Trophoblast cell (in vitro differentiated cells and primary cell): ENCODE data around the gene MACROD2.
A peak's percentile ranks its signal among the peaks of the same experiment; 100 is the strongest.

Experiments
- DNase-seq, 2 donors: peaks; one replicate each; pipeline ENCODE4 v3.0.0-alpha.2; 2016
- H2AFZ ChIP-seq: 2 replicates; pipeline ENCODE4 v1.6.1; 2013; ENCODE audit warnings: low read length, moderate library complexity, mild to moderate bottlenecking; ENCODE audit not compliant: insufficient read depth, poor library complexity
- H2AK5ac ChIP-seq: 2 replicates; pipeline ENCODE4 v1.6.1; 2013; ENCODE audit warnings: mild to moderate bottlenecking, low read length
- H2BK120ac ChIP-seq: 2 replicates; pipeline ENCODE4 v1.6.1; 2013; ENCODE audit warnings: low read length, mild to moderate bottlenecking, moderate library complexity; ENCODE audit not compliant: insufficient read depth, poor library complexity
- H2BK12ac ChIP-seq: 2 replicates; pipeline ENCODE4 v1.6.1; 2013; ENCODE audit warnings: mild to moderate bottlenecking, low read length, moderate library complexity
- H2BK5ac ChIP-seq: 2 replicates; pipeline ENCODE4 v1.6.1; 2013; ENCODE audit warnings: low read length, low read depth, moderate library complexity, mild to moderate bottlenecking; ENCODE audit not compliant: poor library complexity
- H3K14ac ChIP-seq: 2 replicates; pipeline ENCODE4 v1.6.1; 2013; ENCODE audit warnings: mild to moderate bottlenecking, low read length
- H3K18ac ChIP-seq: 2 replicates; pipeline ENCODE4 v1.6.1; 2013; ENCODE audit warnings: mild to moderate bottlenecking, low read length
- H3K23ac ChIP-seq: 2 replicates; pipeline ENCODE4 v1.6.1; 2013; ENCODE audit warnings: low read length
- H3K27ac ChIP-seq: 2 replicates; pipeline ENCODE4 v1.5.1; 2013; ENCODE audit warnings: low read depth, mild to moderate bottlenecking, inconsistent platforms, low read length, moderate library complexity
- H3K27me3 ChIP-seq: 2 replicates; pipeline ENCODE4 v1.6.1; 2013; ENCODE audit warnings: inconsistent platforms, mild to moderate bottlenecking, low read length, moderate library complexity; ENCODE audit not compliant: insufficient read depth
- H3K36me3 ChIP-seq, 2 experiments: 1 replicate in 1 of 2; 2 replicates in 1 of 2; pipeline ENCODE4 v1.6.1; 2013; ENCODE audit warnings: low read length in 2 of 2, mild to moderate bottlenecking in 2 of 2, moderate library complexity in 1 of 2; ENCODE audit not compliant: insufficient read depth in 2 of 2, control insufficient read depth in 1 of 2
- H3K4ac ChIP-seq: 2 replicates; pipeline ENCODE4 v1.6.1; 2013; ENCODE audit warnings: low read depth, mild to moderate bottlenecking, low read length, moderate library complexity
- H3K4me1 ChIP-seq, 2 experiments: 1 replicate in 1 of 2; 2 replicates in 1 of 2; pipeline ENCODE4 v1.6.1; 2013; ENCODE audit warnings: low read length in 2 of 2, mild to moderate bottlenecking in 2 of 2, moderate library complexity in 1 of 2; ENCODE audit not compliant: insufficient read depth in 2 of 2, control insufficient read depth in 1 of 2
- H3K4me2 ChIP-seq: 2 replicates; pipeline ENCODE4 v1.6.1; 2013; ENCODE audit warnings: inconsistent platforms, mild to moderate bottlenecking, low read length, moderate library complexity
- H3K4me3 ChIP-seq: 2 replicates; pipeline ENCODE4 v1.5.1; 2013; ENCODE audit warnings: mild to moderate bottlenecking, low read depth, low read length, inconsistent platforms
- H3K79me1 ChIP-seq: one replicate; pipeline ENCODE4 v1.6.1; 2013; ENCODE audit warnings: low read length
- H3K79me2 ChIP-seq: 2 replicates; pipeline ENCODE4 v1.6.1; 2013; ENCODE audit warnings: low read length, mild to moderate bottlenecking; ENCODE audit not compliant: control insufficient read depth, insufficient read depth, poor library complexity
- H3K9ac ChIP-seq: 2 replicates; pipeline ENCODE4 v1.6.1; 2013; ENCODE audit warnings: mild to moderate bottlenecking, low read length
- H3K9me3 ChIP-seq: 2 replicates; pipeline ENCODE4 v1.6.1; 2013; ENCODE audit warnings: low read depth, mild to moderate bottlenecking, control low read depth, inconsistent platforms, low read length; ENCODE audit not compliant: insufficient read depth
- H4K12ac ChIP-seq: 2 replicates; pipeline ENCODE4 v1.6.1; 2013; ENCODE audit warnings: low read depth, mild to moderate bottlenecking, low read length, moderate library complexity
- H4K8ac ChIP-seq: 2 replicates; pipeline ENCODE4 v1.6.1; 2013; ENCODE audit warnings: low read depth, mild to moderate bottlenecking, low read length, moderate library complexity
- H4K91ac ChIP-seq: one replicate; pipeline ENCODE4 v1.6.1; 2013; ENCODE audit warnings: low read depth, mild to moderate bottlenecking, low read length, moderate library complexity
- WGBS: extraction: QIAGEN DNeasy Blood & Tissue Kit; methylation state at CpG from one replicate; pipeline ENCODE4 v1.1.7; 2013; ENCODE audit warnings: missing lambda C conversion rate; ENCODE audit not compliant: insufficient read length, insufficient coverage; ENCODE audit errors: extremely low coverage; 5-methylcytosine and 5-hydroxymethylcytosine counted together

MACROD2 gene

DNA sequence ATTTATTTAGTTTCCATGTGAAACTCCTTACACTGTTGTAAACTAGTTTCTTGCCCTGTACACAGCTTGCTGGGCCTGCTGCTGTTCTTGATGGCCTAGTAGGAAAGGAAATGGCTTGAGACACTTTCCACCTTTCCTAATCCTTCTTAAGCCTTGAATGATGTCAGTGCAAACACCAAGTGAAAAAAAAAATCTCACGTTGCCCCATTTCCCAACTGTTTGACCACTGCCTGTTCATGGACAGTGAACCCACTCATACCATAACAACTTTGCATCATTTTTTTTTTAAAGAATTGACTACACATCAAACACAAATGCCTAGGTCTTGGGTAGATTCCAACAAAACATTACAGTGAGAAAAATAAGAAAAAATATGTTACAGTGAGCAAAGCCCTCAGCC lies 995.7 kb downstream of the MACROD2 start:
- Histone ChIP-seq H3K23ac (no peak overlapping the region), H3K4me1 (no peaks in the 10 kb centered on the region), H3K9ac (no peak overlapping the region), H3K4ac (no peak overlapping the region), H2AK5ac (no peak overlapping the region), H3K27me3 (no peaks in the 10 kb centered on the region), H3K79me2 (no peaks in the 10 kb centered on the region), H3K9me3 (no peaks in the 10 kb centered on the region), H2BK120ac (no peak overlapping the region), H3K14ac (no peak overlapping the region), H3K36me3 (no peaks in the 10 kb centered on the region), H3K4me2 (no peak overlapping the region), H4K8ac (no peak overlapping the region), H3K27ac (no peak overlapping the region), H4K91ac (no peak overlapping the region), H3K18ac (no peak overlapping the region), H3K4me3 (no peak overlapping the region), H4K12ac (no peak overlapping the region), H2AFZ (no peak overlapping the region), H2BK12ac (no peak overlapping the region), H2BK5ac (no peak overlapping the region), H3K79me1 (no peaks in the 10 kb centered on the region)
- DNase-seq: no peak
- no CpG with 5 or more reads among the region's 1 CpG for WGBS

DNA sequence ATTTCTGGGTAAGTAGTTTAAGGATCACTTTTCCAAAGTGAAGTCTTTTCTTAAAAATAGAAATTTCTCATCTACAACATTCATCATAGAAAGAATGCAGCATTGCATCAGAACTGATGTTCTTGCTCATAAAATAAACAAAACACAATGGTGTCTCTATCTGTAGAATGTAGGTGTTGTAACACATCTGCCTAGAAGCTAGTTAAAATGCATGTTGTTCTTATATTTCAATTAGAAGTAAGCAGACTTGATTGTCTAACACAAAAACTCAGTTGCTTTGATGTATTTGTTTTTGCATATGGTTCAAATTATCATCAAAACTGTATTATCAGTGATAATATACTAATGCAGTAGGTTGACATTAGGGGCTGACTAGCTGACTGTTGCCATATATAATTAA lies 996.8 kb downstream of the MACROD2 start:
- Histone ChIP-seq H3K9me3 (peaks cover 3% of the 10 kb centered on the region), H3K27me3 (no peaks in the 10 kb centered on the region), H3K14ac (no peak overlapping the region)

DNA sequence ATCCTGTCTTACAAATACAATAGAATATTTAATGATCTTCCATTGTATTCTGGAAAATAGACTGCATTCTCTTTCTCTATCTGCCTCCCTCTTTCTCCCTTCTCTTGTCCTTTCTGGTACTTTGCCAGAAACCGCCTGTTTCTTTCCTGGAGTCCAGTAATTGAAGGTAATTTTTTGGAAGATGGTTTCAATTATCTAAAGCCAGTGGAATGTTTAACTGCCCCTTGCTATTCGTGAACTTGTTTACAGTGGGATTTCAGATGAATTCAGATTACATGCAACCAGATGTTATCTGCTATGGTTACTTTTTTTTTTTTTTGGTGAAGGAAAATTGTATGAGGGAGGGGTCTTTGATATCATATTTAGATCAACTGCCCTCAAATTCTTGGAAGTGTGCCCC lies 997.6 kb downstream of the MACROD2 start:
- Histone ChIP-seq H2BK120ac (no peak overlapping the region), H3K4me2 (no peak overlapping the region), H2AFZ (no peak overlapping the region), H3K79me1 (no peaks in the 10 kb centered on the region), H3K36me3 (no peaks in the 10 kb centered on the region), H2BK12ac (no peak overlapping the region), H2AK5ac (no peak overlapping the region), H3K14ac (no peak overlapping the region), H3K18ac (no peak overlapping the region), H4K91ac (no peak overlapping the region), H4K8ac (no peak overlapping the region), H3K27me3 (no peaks in the 10 kb centered on the region), H4K12ac (no peak overlapping the region), H3K79me2 (no peaks in the 10 kb centered on the region), H3K27ac (no peak overlapping the region), H3K4me1 (no peaks in the 10 kb centered on the region), H3K4me3 (no peak overlapping the region), H3K9me3 (peaks cover 3% of the 10 kb centered on the region), H3K9ac (no peak overlapping the region), H3K4ac (no peak overlapping the region), H3K23ac (no peak overlapping the region), H2BK5ac (no peak overlapping the region)
- no CpG with 5 or more reads among the region's 2 CpGs for WGBS
- no peak for DNase-seq

More for the DNA sequence above, 996.8 kb downstream of the MACROD2 start:
- no peak overlapping the region for H2BK5ac ChIP-seq
- DNase-seq: peak in 1 of 2 donors; percentile 40
- no peaks in the 10 kb centered on the region for H3K79me1 ChIP-seq
- H2BK12ac ChIP-seq: no peak overlapping the region
- H3K9ac ChIP-seq: no peak overlapping the region
- H3K23ac ChIP-seq: no peak overlapping the region
- no peaks in the 10 kb centered on the region for H3K79me2 ChIP-seq
- H3K4me1 ChIP-seq: no peaks in the 10 kb centered on the region
- no peak overlapping the region for H3K4ac ChIP-seq
- no peak overlapping the region for H4K12ac ChIP-seq
- no peak overlapping the region for H4K91ac ChIP-seq
- H2BK120ac ChIP-seq: no peak overlapping the region
- no peak overlapping the region for H3K27ac ChIP-seq
- H3K4me2 ChIP-seq: no peak overlapping the region
- H3K36me3 ChIP-seq: no peaks in the 10 kb centered on the region
- H2AK5ac ChIP-seq: no peak overlapping the region
- no peak overlapping the region for H4K8ac ChIP-seq
- no peak overlapping the region for H3K18ac ChIP-seq
- H3K4me3 ChIP-seq: no peak overlapping the region
- no peak overlapping the region for H2AFZ ChIP-seq

DNA sequence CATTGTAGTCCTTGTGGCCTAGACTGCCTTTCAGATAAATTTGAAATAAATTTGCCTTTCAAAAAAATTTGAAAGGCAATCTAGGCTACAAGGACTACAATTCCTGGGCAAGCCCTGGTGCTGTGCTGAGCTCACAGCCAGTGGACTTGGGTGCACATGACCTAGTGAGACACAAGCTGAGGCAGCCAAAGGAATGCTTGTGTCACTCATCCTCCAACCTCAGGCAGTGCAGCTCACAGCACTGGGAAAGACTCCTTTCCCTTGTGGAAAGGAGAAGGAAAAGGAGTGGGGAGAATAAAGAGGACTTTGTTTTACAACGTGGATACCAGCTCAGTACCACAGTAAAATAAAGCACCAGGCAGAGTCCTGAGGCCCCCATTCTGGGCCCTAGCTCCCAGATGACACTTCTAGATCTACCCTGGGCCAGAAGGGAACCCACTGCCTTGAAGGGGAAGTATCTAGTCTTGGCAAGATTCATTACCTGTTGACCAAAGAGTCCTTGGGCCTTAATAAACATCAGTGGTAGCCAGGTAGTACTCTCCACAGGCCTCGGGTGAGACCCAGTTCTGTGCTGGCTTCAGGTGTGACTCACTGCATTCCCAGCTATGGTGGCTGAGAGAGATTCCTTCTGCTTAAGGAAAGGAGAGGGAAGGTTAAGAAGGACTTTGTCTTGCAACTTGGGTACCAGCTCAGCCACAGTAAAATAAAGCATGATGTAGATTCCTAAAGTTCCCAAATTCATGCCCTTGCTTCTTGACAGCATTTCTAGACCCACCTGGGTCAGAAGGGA lies 1001.8 kb downstream of the MACROD2 start:
- no peak overlapping the region for H3K4ac ChIP-seq
- H3K27ac ChIP-seq: no peak overlapping the region
- H4K91ac ChIP-seq: no peak overlapping the region
- no peak overlapping the region for H2AFZ ChIP-seq
- H3K36me3 ChIP-seq: no peaks in the 10 kb centered on the region
- no peak overlapping the region for H3K4me2 ChIP-seq
- no peak overlapping the region for H3K4me3 ChIP-seq
- no peaks in the 10 kb centered on the region for H3K4me1 ChIP-seq
- no peak overlapping the region for H2BK120ac ChIP-seq
- peaks cover 3% of the 10 kb centered on the region for H3K9me3 ChIP-seq
- H3K9ac ChIP-seq: no peak overlapping the region
- H2AK5ac ChIP-seq: no peak overlapping the region
- H4K12ac ChIP-seq: no peak overlapping the region
- no CpG with 5 or more reads among the region's 2 CpGs for WGBS
- no peak overlapping the region for H3K14ac ChIP-seq
- no peak overlapping the region for H3K23ac ChIP-seq
- no peak overlapping the region for H3K18ac ChIP-seq
- H3K27me3 ChIP-seq: no peaks in the 10 kb centered on the region
- no peaks in the 10 kb centered on the region for H3K79me1 ChIP-seq
- peak; percentile 62 to 74 for DNase-seq
- no peak overlapping the region for H4K8ac ChIP-seq
- H2BK5ac ChIP-seq: no peak overlapping the region
- no peak overlapping the region for H2BK12ac ChIP-seq
- H3K79me2 ChIP-seq: no peaks in the 10 kb centered on the region
